Skeletal muscle tissue (tissue), 4 donors: Measurements from ENCODE around the gene POU5F2. TPM values are rescaled to one million over a fixed set of nuclear protein-coding genes. Genes with fewer than 3 reads are reported as not detected.

Experiments used
- H3K27ac ChIP-seq: one replicate; pipeline ENCODE4 v1.7.0; 2013; ENCODE audit warnings: mild to moderate bottlenecking, low read depth, low read length, inconsistent platforms
- H3K27me3 ChIP-seq, 3 donors: one replicate each; pipeline ENCODE4 v1.7.0; 2013; ENCODE audit warnings: low read length in 3 of 3; ENCODE audit not compliant: control insufficient read depth in 3 of 3, insufficient read depth in 3 of 3
- H3K36me3 ChIP-seq, 3 donors: one replicate each; pipeline ENCODE4 v1.7.0; 2013; ENCODE audit warnings: low read length in 3 of 3; ENCODE audit not compliant: control insufficient read depth in 3 of 3, insufficient read depth in 3 of 3
- H3K4me1 ChIP-seq, 3 donors: one replicate each; pipeline ENCODE4 v1.7.0; 2013; ENCODE audit warnings: low read length in 3 of 3, mild to moderate bottlenecking in 3 of 3; ENCODE audit not compliant: control insufficient read depth in 3 of 3, insufficient read depth in 3 of 3
- H3K4me3 ChIP-seq, 3 donors: one replicate each; pipeline ENCODE4 v1.7.0; 2013; ENCODE audit warnings: low read length in 3 of 3
- H3K9ac ChIP-seq, 3 donors: one replicate each; pipeline ENCODE4 v1.7.0; 2013; ENCODE audit warnings: low read length in 3 of 3, mild to moderate bottlenecking in 3 of 3, moderate library complexity in 2 of 3, low read depth in 1 of 3
- H3K9me3 ChIP-seq, 3 donors: one replicate each; pipeline ENCODE4 v1.7.0; 2013; ENCODE audit warnings: low read length in 3 of 3; ENCODE audit not compliant: control insufficient read depth in 3 of 3
- total RNA-seq: library from RNA; depleted of rRNA; stranded (reverse); fragments of >200 nt; gene quantifications from one replicate; pipeline ENCODE4 v1.2.3, GENCODE V29; 2014
- donor health status: Osteomylitis.

The POU5F2 gene, protein sequence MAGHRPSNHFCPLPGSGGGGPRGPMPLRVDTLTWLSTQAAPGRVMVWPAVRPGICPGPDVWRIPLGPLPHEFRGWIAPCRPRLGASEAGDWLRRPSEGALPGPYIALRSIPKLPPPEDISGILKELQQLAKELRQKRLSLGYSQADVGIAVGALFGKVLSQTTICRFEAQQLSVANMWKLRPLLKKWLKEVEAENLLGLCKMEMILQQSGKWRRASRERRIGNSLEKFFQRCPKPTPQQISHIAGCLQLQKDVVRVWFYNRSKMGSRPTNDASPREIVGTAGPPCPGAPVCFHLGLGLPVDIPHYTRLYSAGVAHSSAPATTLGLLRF
- total RNA-seq, result 4.7 TPM

- H3K9me3 ChIP-seq, result no peaks in the 10 kb centered on the region
- peaks cover 0 to 5% (median 0%) of the 10 kb centered on the region in 3 donors for H3K36me3 ChIP-seq
- H3K27ac ChIP-seq, result no peak within 1 kb of the TSS
- no peak within 1 kb of the TSS for H3K4me3 ChIP-seq
- no peaks in the 10 kb centered on the region for H3K27me3 ChIP-seq
- no peak within 1 kb of the TSS for H3K9ac ChIP-seq
- H3K4me1 ChIP-seq, result no peaks in the 10 kb centered on the region
These were observed at the start of gene POU5F2 for GRCh38 chr5:93741136-93741811. Gene POU5F2 (minus strand): TSS chr5:93741600. CDS start chr5:93741563, 37 bp downstream.

DNA sequence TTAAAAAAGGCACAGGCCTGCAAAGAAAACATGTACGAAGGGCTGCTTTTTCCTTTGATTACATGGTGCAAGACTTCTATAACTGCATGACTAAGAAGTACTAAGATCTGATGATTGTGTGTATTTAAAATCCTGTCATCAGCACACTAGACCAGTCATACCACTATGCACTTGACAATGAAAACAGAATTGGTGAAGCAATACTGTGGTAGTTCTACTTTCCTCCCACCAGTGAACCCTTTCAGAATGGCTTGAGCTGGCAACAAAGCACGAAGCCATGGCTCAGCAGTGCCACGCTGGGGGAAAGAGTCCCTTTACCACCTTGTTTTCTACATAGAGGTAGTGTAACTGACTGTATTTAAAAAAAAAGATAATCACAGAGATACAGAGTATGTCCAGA is 49.0 kb upstream of the POU5F2 start:
- H3K9me3 ChIP-seq, result no peaks in the 10 kb centered on the region
- H3K4me1 ChIP-seq, result no peaks in the 10 kb centered on the region
- peaks cover 0 to 5% (median 0%) of the 10 kb centered on the region in 3 donors for H3K36me3 ChIP-seq
- no peak overlapping the region for H3K9ac ChIP-seq
- no peak overlapping the region for H3K27ac ChIP-seq
- no peaks in the 10 kb centered on the region for H3K27me3 ChIP-seq
- H3K4me3 ChIP-seq, result no peak overlapping the region

- no peaks in the 10 kb centered on the region for H3K27me3 ChIP-seq
- no peaks in the 10 kb centered on the region for H3K9me3 ChIP-seq
- no peaks in the 10 kb centered on the region for H3K4me1 ChIP-seq
These were observed 48.0 kb upstream of the POU5F2 start for GRCh38 chr5:93789173-93790067.

GRCh38 chr5:93787598-93787997 is 46.2 kb upstream of the POU5F2 start:
- Histone ChIP-seq H3K9me3 (no peaks in the 10 kb centered on the region), H3K36me3 (no peaks in the 10 kb centered on the region), H3K4me1 (no peaks in the 10 kb centered on the region), H3K4me3 (no peak overlapping the region), H3K9ac (no peak overlapping the region), H3K27ac (no peak overlapping the region), H3K27me3 (no peaks in the 10 kb centered on the region)

More at GRCh38 chr5:93789173-93790067, 48.0 kb upstream of the POU5F2 start:
- no peak overlapping the region for H3K27ac ChIP-seq
- no peak overlapping the region for H3K9ac ChIP-seq
- H3K4me3 ChIP-seq, result no peak overlapping the region
- peaks cover 0 to under 1% (median 0%) of the 10 kb centered on the region in 3 donors for H3K36me3 ChIP-seq

DNA sequence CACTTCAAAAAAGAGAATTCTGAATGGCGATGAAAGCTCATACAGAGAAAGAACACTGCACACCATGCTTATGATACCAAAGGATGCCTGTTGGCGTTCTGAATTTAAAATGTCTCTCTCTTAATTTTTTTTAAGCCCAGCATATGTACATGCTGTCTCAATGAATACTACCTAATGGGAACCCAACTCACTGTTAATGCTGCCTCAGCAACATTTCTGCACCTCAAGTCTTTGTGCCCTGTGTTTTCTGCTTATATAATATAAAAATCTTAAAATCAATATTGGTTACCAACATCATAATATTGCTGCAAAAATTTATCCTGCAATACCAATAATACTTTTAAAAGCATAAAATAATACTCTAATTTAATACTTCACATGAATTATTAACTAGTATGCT is 44.1 kb upstream of the POU5F2 start:
- no peaks in the 10 kb centered on the region for H3K4me1 ChIP-seq
- H3K36me3 ChIP-seq, result no peaks in the 10 kb centered on the region
- no peak overlapping the region for H3K9ac ChIP-seq
- no peaks in the 10 kb centered on the region for H3K9me3 ChIP-seq
- H3K4me3 ChIP-seq, result no peak overlapping the region
- H3K27me3 ChIP-seq, result no peaks in the 10 kb centered on the region
- H3K27ac ChIP-seq, result no peak overlapping the region

GRCh38 chr5:93782978-93783377 is 41.6 kb upstream of the POU5F2 start:
- Histone ChIP-seq H3K9me3 (no peaks in the 10 kb centered on the region), H3K9ac (no peak overlapping the region), H3K4me1 (no peaks in the 10 kb centered on the region), H3K27me3 (no peaks in the 10 kb centered on the region), H3K36me3 (no peaks in the 10 kb centered on the region), H3K4me3 (no peak overlapping the region), H3K27ac (no peak overlapping the region)

GRCh38 chr5:93777620-93778019 is 36.2 kb upstream of the POU5F2 start:
- H3K9ac ChIP-seq, result no peak overlapping the region
- H3K4me1 ChIP-seq, result no peaks in the 10 kb centered on the region
- peaks cover 3 to 11% (median 7%) of the 10 kb centered on the region in 3 donors for H3K36me3 ChIP-seq
- no peaks in the 10 kb centered on the region for H3K9me3 ChIP-seq
- no peaks in the 10 kb centered on the region for H3K27me3 ChIP-seq
- H3K4me3 ChIP-seq, result no peak overlapping the region
- no peak overlapping the region for H3K27ac ChIP-seq

GRCh38 chr5:93756372-93756771 is 15.0 kb upstream of the POU5F2 start:
- no peak overlapping the region for H3K4me3 ChIP-seq
- no peak overlapping the region for H3K9ac ChIP-seq
- H3K36me3 ChIP-seq, result no peaks in the 10 kb centered on the region
- H3K4me1 ChIP-seq, result no peaks in the 10 kb centered on the region
- H3K9me3 ChIP-seq, result peaks cover 0 to 4% (median 0%) of the 10 kb centered on the region in 3 donors
- no peak overlapping the region for H3K27ac ChIP-seq
- H3K27me3 ChIP-seq, result no peaks in the 10 kb centered on the region

DNA sequence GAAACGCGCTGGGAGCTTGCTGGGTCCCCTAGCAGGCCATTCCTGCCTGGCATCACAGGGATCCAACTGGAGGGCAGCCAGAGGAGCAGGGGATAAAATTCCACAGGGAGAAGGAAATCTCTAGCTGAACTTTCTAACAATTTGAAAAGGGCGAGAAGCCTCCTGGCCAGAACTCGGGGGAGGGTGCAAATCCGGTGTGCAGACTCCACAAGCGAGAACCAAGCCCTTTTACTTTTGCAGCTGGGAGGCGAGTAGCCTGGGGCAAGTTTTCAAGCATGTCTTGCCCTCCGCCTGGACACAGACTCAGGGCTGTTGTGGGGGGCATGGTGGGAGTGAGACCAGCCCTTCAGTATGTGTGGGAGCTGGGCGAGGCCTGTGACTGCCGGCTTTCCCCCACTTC is 14.3 kb upstream of the POU5F2 start:
- Histone ChIP-seq H3K27ac (no peak overlapping the region), H3K4me1 (no peaks in the 10 kb centered on the region), H3K9me3 (peaks cover 0 to 4% (median 0%) of the 10 kb centered on the region in 3 donors), H3K9ac (no peak overlapping the region), H3K4me3 (no peak overlapping the region), H3K36me3 (no peaks in the 10 kb centered on the region), H3K27me3 (no peaks in the 10 kb centered on the region)
